DOHH2 (cell line): ENCODE data around the gene ARL8A.

Experiments
- EZH2phosphoT487 ChIP-seq: fragments of 200-600 bp; sonication (generic); IDR thresholded peaks from 2 replicates; pipeline ENCODE4 v1.6.1; 2017; ENCODE audit warnings: borderline replicate concordance, mild to moderate bottlenecking, antibody characterized with exemption, low read length, moderate library complexity, mixed read lengths
- TF ChIP-seq, protein P1 (sequence below): fragments of 200-600 bp; sonication (generic); IDR thresholded peaks from one replicate; pipeline ENCODE4 v1.5.1; 2014; ENCODE audit warnings: antibody characterized with exemption, mild to moderate bottlenecking, low read depth, low read length; ENCODE audit not compliant: poor library complexity, severe bottlenecking

DNA sequence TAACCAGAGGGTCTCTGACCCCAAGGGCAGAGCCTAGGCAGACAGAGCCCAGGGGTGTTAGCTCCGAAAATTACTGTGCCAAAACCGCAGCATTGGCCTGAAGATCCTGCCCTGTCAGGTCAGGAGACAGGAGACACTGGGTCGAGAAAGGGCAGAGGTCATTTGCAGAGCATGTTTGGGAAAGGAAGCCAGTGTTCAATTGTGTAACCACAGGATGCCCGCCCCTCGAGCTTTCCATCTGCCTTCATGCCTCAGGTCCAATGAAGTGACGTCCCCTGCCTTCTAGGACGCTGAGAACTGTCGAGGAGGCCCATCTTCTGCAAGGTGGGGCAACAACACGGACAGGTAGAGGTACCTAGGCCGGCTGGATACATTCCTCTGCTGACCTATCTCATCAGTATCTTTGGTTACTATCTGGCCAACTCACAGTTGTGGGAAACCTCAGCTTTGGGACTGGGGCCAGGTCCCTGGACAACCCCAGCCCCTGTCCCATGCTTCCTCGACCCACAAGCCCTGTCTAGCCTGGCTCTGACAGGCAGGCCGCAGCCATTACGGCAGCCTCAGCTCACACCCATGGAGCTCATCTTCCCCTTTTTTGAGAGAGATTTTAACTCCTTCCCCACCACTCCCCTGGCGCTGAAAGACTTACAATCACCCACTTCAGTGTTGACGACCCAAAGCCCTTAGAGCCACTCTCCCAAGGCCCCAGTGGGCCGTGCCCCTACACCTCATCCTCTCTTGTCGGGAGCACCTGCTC, 1.3 kb downstream of the ARL8A start:
- TF ChIP-seq, protein P1, sequence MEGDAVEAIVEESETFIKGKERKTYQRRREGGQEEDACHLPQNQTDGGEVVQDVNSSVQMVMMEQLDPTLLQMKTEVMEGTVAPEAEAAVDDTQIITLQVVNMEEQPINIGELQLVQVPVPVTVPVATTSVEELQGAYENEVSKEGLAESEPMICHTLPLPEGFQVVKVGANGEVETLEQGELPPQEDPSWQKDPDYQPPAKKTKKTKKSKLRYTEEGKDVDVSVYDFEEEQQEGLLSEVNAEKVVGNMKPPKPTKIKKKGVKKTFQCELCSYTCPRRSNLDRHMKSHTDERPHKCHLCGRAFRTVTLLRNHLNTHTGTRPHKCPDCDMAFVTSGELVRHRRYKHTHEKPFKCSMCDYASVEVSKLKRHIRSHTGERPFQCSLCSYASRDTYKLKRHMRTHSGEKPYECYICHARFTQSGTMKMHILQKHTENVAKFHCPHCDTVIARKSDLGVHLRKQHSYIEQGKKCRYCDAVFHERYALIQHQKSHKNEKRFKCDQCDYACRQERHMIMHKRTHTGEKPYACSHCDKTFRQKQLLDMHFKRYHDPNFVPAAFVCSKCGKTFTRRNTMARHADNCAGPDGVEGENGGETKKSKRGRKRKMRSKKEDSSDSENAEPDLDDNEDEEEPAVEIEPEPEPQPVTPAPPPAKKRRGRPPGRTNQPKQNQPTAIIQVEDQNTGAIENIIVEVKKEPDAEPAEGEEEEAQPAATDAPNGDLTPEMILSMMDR, result no peak
- TF ChIP-seq EZH2phosphoT487, result no peak
